Parathyroid adenoma (tissue), 2 donors: Measurements from ENCODE around the gene SPSB2.

ENCODE experiments used
- H2AFZ ChIP-seq: fragments of 300-600 bp; sonication (generic); one replicate; pipeline ENCODE4 v1.7.0; 2017; ENCODE audit warnings: antibody characterized with exemption, mild to moderate bottlenecking
- H3K27ac ChIP-seq: fragments of 300-600 bp; sonication (generic); one replicate; pipeline ENCODE4 v1.7.0; 2017
- H3K27me3 ChIP-seq: fragments of 300-600 bp; sonication (generic); one replicate; pipeline ENCODE4 v1.7.0; 2017; ENCODE audit warnings: low read length; ENCODE audit not compliant: control insufficient read depth, insufficient read depth
- H3K36me3 ChIP-seq: fragments of 300-600 bp; sonication (generic); one replicate; pipeline ENCODE4 v1.7.0; 2017; ENCODE audit warnings: low read length; ENCODE audit not compliant: control insufficient read depth, insufficient read depth
- H3K4me1 ChIP-seq: fragments of 300-600 bp; sonication (generic); one replicate; pipeline ENCODE4 v1.7.0; 2017; ENCODE audit warnings: control low read depth
- H3K4me2 ChIP-seq: fragments of 300-600 bp; sonication (generic); one replicate; pipeline ENCODE4 v1.7.0; 2017; ENCODE audit warnings: low read length
- H3K4me3 ChIP-seq: fragments of 300-600 bp; sonication (generic); one replicate; pipeline ENCODE4 v1.7.0; 2017; ENCODE audit warnings: low read depth, low read length
- H3K79me2 ChIP-seq: fragments of 300-600 bp; sonication (generic); one replicate; pipeline ENCODE4 v1.7.0; 2017; ENCODE audit warnings: control low read depth
- H3K9ac ChIP-seq: fragments of 300-600 bp; sonication (generic); one replicate; pipeline ENCODE4 v1.7.0; 2017; ENCODE audit warnings: mild to moderate bottlenecking
- H3K9me3 ChIP-seq: fragments of 300-600 bp; sonication (generic); one replicate; pipeline ENCODE4 v1.7.0; 2017; ENCODE audit warnings: low read length; ENCODE audit not compliant: control insufficient read depth
- CTCF ChIP-seq: fragments of 300-600 bp; sonication (generic); IDR thresholded peaks from one replicate; pipeline ENCODE4 v1.7.0; 2017; ENCODE audit warnings: antibody characterized with exemption, mild to moderate bottlenecking
- donor health status: primary hyperparathyroidism.

Gene SPSB2

GRCh38 chr12:6843118-6843902 lies 29.8 kb downstream of the SPSB2 start:
- H3K4me2 ChIP-seq = no peak overlapping the region
- H3K36me3 ChIP-seq = no peaks in the 10 kb centered on the region
- H3K9ac ChIP-seq = no peak overlapping the region
- H3K79me2 ChIP-seq = peaks cover 2% of the 10 kb centered on the region
- H3K27me3 ChIP-seq = no peaks in the 10 kb centered on the region
- no peaks in the 10 kb centered on the region for H3K4me1 ChIP-seq
- H3K4me3 ChIP-seq = no peak overlapping the region
- no peaks in the 10 kb centered on the region for H3K9me3 ChIP-seq
- H2AFZ ChIP-seq = no peak overlapping the region
- no peak overlapping the region for H3K27ac ChIP-seq
- no peak for TF ChIP-seq CTCF

GRCh38 chr12:6842075-6842474 lies 31.0 kb downstream of the SPSB2 start:
- no peaks in the 10 kb centered on the region for H3K27me3 ChIP-seq
- H2AFZ ChIP-seq = no peak overlapping the region
- no peaks in the 10 kb centered on the region for H3K36me3 ChIP-seq
- H3K9ac ChIP-seq = no peak overlapping the region
- H3K4me3 ChIP-seq = no peak overlapping the region
- peaks cover 2% of the 10 kb centered on the region for H3K79me2 ChIP-seq
- no peaks in the 10 kb centered on the region for H3K9me3 ChIP-seq
- no peaks in the 10 kb centered on the region for H3K4me1 ChIP-seq
- no peak for TF ChIP-seq CTCF
- no peak overlapping the region for H3K4me2 ChIP-seq
- no peak overlapping the region for H3K27ac ChIP-seq

- H3K4me2 ChIP-seq = no peak within 1 kb of the TSS
- no peaks in the 10 kb centered on the region for H3K36me3 ChIP-seq
- H3K4me1 ChIP-seq = no peaks in the 10 kb centered on the region
- H3K27ac ChIP-seq = no peak within 1 kb of the TSS
- H3K79me2 ChIP-seq = peaks cover 2% of the 10 kb centered on the region
- no peak within 1 kb of the TSS for H3K9ac ChIP-seq
- TF ChIP-seq CTCF = no peak
- H2AFZ ChIP-seq = no peak within 1 kb of the TSS
- H3K4me3 ChIP-seq = no peak within 1 kb of the TSS
- H3K27me3 ChIP-seq = no peaks in the 10 kb centered on the region
- H3K9me3 ChIP-seq = no peaks in the 10 kb centered on the region
Measured at GRCh38 chr12:6840761-6841515, 32.2 kb downstream of the SPSB2 start, which contains the start of gene GNB3. Gene GNB3 (plus strand): TSS chr12:6840925. CDS start chr12:6841288, 363 bp downstream.

GRCh38 chr12:6840330-6840729 lies 32.8 kb downstream of the SPSB2 start:
- no peak overlapping the region for H3K9ac ChIP-seq
- no peaks in the 10 kb centered on the region for H3K4me1 ChIP-seq
- H3K9me3 ChIP-seq = no peaks in the 10 kb centered on the region
- peaks cover 2% of the 10 kb centered on the region for H3K79me2 ChIP-seq
- no peak overlapping the region for H3K4me3 ChIP-seq
- no peak overlapping the region for H3K27ac ChIP-seq
- H3K36me3 ChIP-seq = no peaks in the 10 kb centered on the region
- no peak overlapping the region for H2AFZ ChIP-seq
- no peaks in the 10 kb centered on the region for H3K27me3 ChIP-seq
- no peak overlapping the region for H3K4me2 ChIP-seq
- no peak for TF ChIP-seq CTCF
